Right ventricle myocardium inferior (tissue), 1 donor: ENCODE measurements around the gene PSAT1. TPM values are rescaled to one million over a fixed set of nuclear protein-coding genes. Genes with fewer than 3 reads are reported as not detected.

Experiments used
- ATAC-seq: fragments of 200-7000 bp; cut with Tn5 transposase; one replicate; pipeline ENCODE4 v1.9.1; 2020; ENCODE audit warnings: mild to moderate bottlenecking, moderate library complexity
- DNase-seq: peaks from one replicate; pipeline ENCODE4 v3.0.0; 2021; ENCODE audit errors: missing footprints
- intact Hi-C: fragments of 100-400 bp; cut with DNase I; formaldehyde crosslinking; loops from one replicate; pipeline ENCODE4 v1.11.0; 2022
- total RNA-seq: library from RNA; stranded (reverse); fragmentation: NEBNext Ultra II Directional; extraction: Animal tissue kit (Norgen Biotek cat#: 25700); gene quantifications from one replicate; pipeline ENCODE4 v1.2.1, GENCODE V29; 2021
- donor health status: DM: no; HTN: yes; CAD: no; lungs with severe emphysema.

Gene PSAT1
- total RNA-seq, 1 donor from 2014 or later = 1.4 TPM

DNA sequence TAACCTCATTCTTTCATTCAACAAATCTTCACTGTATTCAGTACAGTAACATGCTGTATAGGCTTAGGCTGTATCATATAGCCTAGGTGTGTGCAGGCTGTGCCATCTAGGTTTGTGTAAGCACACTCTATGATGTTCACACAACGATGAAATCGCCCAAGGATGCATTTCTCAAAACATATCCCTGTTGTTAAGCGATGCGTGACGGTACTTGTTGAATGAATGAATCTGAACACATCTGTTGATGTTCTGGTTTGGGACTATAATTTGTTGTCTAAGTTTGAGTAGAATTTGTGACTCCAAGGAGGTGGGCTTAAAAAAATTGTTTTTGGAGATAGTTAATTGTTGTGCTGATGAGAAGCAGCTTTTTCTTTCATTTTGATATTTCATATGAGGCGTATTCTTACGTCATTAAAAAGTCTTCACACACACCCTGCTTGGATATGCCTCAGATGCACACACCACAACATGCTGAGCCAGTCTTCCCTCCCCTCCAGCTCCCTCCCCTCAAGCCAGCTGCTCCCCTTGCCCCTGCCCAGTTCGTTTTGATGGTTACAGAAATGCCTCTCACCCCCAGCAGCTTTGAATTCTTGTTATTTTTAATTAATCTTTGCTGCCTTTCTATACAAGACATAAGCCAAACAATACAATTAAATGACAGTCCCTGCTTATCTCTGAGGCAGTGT, 5.5 kb upstream of the PSAT1 start:
- DNase-seq = no peak
- intact Hi-C loops = no loop called here
- ATAC-seq = no peak

DNA sequence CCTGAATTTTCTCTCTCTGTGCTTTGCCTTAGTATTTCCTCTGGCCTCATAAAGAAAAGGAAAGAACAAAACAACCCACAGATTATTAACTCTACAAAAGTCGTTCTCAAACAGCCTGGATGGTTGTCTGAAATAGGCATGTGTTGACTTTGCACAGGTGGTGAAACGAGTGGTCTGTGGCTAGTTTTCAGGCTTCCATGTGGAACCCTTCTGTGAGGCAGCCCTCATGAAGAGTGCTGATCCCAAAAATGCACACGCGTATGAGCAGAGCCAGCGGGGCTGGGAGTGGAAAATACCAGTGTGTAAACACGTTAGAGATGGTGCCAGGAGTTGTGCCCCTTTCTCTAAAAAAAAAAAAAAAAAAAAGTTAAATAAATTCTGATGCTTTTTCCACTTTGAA, 4.9 kb upstream of the PSAT1 start:
- intact Hi-C loops = no loop called here
- DNase-seq (no peak), ATAC-seq (no peak)

DNA sequence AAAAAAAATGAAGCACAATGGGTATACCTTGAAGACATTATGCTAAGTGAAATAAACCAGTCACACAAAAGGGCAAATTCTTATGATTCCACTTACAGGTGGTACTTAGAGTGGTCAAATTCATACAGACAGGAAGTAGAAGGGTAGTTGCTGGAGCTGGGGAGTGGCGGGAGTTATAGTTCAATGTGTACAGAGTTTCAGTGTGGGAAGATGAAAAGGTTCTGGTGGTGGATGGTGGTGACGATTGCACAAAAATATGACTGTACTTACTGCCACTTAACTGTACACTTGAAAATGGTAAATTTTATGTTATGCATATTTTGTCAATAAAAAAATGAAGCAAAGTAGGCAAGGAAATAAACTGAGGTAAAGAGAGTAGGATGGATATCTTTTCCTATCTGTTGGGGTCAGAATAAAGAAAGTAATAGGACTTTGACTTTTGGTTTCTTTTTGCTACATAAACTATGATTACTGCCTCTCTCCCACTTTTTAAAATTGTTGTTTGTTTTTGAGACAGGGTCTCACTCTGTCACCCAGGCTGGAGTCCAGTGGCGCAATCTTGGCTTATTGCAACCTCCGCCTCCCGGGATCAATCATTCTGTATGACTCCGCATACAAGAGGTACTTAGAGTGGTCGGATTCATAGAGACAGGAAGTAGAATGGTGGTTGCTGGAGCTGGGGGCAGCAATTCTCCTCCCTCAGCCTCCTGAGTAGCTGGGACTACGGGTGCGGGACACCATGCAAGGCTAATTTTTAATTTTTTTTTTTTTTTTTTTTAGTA, 4.0 kb upstream of the PSAT1 start:
- DNase-seq (no peak), ATAC-seq (no peak)
- intact Hi-C loops = no loop called here

DNA sequence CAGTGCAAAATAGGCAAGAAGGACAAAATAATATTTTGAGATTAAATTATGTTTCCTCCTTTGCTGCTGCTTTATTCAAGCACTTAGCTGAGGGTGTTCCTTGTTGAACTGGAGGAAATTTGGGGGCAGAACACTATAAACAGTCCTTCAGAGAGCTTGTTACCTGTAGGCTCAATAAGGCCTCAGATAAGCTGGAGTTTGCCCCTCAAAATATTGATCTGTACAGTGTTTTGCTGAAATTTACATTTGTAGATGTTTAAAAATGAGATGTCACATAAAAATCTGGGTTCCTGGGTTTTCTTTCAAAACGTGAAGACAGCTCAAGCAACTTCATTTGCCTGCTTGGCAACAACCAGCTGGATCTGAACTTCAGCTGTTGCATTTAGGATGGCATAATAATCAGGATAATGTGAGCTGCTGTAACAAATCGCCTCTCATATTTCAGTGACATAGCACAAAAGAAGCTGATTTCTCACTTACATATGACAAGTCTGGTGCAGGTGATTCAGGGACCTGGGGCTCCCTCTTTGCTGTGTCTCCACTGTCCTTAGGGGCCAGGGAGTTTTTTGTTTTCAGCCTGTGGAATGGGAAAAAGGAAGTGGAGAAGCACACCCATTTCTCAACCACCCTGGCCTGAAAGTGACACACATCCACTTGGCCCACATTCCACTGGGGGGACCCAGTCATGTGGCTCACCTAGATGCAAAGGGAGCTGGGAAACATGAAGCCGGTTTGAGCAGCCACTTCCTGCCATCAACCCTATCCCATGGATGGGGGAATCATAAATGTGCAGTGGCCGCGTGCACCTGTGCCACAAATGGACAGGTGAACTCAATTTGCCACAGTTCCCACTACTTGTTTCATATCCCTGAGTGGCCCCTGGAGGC, 2.4 kb upstream of the PSAT1 start:
- ATAC-seq (no peak), DNase-seq (no peak)
- intact Hi-C loops = no loop called here

DNA sequence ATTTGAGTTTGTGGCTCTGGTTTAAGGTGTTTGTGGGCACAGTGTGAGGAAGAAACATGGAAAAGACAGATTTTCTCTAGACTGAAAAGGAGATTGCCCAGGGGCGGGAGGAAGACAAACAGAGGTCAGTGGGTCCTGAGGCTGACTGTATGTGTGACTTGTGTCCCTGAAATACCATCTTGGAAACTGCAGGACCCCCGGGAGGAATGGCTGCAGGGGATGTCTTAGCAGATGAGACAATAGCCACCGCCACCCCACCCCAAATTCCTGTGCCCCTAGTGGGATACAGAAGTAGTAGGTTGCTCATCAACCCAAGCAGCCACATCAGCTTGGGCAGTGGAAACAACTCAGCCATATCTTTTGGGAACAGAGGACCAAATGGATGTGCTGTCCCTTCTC, 1.7 kb upstream of the PSAT1 start:
- no peak for DNase-seq
- intact Hi-C loops = no loop called here
- no peak for ATAC-seq

DNA sequence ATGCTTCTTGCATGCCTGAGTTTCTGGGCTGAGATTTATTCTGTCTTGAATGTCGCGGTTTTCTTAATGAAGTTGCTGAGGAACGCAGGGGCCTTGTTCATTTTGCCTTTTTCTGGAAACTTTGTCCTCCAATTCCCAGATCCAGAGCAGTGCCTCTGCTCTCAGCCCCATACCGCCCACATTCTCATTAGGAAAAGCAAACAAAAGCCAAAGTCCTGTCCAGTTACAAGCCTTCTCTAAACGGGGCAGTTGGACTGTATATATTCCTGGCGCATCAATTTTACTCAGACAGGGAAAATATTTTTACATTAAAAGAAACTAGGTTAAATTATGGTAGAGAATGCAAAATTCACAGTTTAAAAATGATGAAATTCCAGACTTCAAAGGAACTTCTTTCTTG, 1.2 kb upstream of the PSAT1 start:
- ATAC-seq (no peak), DNase-seq (no peak)
- intact Hi-C loops = no loop called here

DNA sequence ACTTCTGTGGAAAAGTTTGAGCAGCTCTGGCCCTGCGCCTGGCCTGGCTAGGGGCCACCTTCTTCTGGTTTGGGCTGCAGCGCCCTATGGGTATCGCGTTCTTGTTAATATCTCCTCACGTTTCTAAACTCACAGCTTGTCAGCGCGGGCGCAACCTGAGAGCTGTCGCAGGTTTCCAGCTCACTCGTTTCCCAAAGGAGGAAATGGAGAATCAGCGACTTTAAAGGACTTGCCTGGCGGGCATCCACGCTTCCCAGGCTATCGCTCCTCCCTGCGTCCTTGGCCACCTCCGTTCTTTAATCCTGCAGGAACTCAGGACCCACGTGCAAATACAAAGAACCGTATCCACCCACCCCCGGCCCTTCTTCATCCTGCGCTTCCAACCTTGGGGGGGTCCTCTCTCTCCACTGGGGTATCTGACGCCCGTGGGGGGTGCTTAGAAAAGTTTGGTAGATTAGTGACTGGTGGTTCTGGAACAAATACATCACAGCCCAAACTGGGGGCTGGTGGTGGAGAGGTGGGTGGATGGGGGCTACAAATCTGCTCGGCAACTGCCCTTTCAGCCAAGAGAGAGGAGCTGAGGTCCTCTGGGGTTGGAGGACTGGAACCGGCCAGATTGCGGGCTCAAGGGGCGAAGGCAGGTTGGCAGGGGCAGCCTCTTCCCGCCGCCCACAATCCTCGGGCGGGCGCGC, 578 bp upstream of the PSAT1 start:
- peak; percentile 71 for DNase-seq
- ATAC-seq = peak; percentile 37
- intact Hi-C loops = no loop called here

DNA sequence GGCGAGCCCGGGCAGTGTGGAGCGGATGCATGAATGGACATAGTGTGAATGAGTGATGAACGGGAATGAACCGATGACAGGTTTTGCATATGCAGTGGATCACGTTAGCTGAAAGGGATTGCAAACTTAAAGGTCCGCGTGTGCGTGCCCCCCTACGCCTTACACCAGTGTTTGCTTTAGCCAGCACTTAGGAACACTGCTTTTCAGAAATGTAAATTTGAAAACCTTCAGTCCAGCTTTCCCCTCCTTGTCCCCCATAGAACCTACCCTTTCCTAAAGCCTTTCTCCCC, 692 bp downstream of the PSAT1 start:
- DNase-seq = no peak
- ATAC-seq = no peak
- intact Hi-C loops = no loop called here

DNA sequence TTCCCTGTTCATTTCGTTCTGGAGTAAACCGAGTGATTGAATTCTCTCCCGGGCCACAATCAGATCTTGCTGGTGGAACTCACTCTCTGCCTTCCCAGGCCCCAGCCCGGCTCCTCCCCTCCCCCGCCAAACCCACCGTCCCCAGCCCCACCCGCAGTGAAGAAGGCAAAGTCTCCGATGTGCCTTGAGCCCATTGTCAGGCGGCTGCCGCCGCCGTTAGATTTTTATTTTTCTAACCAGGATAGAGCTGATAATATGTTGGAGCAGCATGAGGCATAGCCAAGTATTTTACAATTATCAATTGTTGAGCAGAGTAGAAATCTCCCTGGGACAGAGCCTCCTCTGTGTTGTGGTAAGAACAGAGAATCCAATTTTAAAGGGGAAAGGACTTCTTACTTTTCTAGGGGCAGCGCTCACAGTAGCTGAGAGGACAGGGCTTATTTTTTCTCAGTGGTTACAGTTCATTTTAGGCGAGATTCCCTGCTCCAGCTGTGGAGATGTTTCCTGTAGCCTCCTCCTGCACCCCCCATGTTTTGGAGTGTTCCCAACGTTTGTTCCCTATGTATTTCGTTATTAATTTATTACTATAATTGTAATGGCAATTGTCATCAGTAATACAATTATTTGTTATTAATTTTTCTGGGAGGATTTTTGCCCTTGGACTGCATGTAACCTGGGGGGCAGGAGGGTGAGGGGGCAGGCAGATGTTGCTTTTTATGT, 1.3 kb downstream of the PSAT1 start:
- no peak for ATAC-seq
- intact Hi-C loops = no loop called here
- no peak for DNase-seq

DNA sequence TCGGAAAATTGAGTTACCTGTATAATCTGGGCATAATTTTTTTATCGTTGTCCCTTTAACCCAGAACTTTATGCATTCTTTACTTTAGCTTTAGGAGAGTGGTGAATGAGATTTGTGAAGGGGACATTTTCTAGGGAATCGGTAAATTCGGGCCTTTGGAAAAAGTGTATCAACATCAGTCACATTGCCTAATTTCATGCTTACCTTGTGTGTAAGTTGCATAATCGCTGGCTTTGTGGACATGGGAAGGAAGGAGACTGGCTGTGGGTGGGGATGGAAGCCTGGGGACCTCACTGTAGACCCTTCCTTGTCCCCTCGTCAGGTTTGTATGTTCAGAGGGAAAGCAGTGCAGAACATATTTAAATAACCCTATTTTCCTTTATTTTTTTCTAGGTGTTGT, 3.3 kb downstream of the PSAT1 start:
- intact Hi-C loops = no loop called here
- DNase-seq (no peak), ATAC-seq (no peak)

DNA sequence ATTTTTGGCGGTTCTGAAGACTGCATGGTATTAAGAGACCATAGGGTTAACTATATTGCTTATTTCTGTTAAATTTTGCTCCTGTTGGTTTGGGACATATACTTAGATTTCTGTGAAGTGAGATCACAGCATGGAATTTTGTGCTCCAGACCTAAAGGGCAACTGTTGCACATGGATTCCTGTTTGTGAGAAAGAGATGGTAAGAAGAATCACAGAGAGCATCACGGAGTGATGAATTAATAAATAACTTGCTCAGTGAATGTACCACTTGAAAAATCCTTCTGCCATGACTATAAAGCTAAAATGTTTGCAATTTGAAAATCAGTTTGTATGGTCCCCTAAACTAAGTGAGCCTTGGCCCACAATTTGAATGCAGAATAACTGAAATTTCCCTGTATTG, 4.5 kb downstream of the PSAT1 start:
- intact Hi-C loops = no loop called here
- no peak for ATAC-seq
- no peak for DNase-seq

DNA sequence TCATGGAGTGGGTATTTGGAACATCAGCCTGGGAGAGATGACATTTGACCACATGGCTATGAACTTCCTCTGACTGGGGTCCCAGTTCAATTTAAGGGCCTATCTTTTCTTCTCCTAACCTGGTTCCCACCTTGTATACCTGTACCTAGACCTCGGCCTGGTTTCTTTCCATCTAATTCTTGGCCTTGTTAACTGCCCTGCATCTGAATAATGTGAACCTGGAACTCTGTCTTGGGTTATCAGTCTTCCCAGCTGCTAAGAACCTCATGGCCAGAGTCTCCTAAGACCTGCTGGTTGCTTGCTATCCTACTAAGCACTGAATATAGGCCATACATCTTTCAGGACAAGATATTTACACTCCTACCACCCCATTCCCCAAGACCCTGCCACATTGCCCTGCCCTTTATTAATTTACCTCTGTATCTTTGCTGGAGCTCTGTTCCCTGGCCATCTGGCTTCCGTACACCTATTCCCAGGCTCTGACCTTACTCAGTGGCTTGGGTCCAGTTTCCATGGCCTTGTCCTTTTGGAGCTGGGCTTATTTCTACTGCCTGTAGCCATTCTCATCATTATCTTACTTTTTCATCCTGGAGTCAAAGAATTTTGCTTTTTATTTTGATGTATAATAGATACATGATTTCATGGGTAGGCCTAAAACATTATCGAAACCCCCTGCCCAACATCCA, 6.6 kb downstream of the PSAT1 start:
- no peak for ATAC-seq
- intact Hi-C loops = no loop called here

DNA sequence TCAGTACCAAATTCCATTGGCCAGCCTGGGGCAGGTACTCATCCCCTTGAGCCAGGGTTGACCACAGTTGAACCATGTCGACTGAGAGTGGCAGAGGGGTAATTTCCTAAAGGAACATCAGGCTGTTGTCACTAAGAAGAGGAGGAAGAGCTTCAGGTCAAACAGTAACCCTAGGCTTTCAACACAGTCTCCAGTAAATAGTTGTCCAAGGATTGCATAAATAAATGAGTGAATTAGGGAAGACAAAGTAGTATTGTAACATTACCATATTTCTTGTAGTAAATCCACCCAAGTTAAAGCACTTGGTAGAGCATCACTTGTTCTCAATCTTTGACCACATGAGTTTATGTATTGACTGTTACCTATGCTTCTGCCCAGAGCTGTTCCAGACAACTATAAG, 7.4 kb downstream of the PSAT1 start:
- ATAC-seq (no peak), DNase-seq (no peak)
- intact Hi-C loops = no loop called here

More for the DNA sequence above, 6.6 kb downstream of the PSAT1 start:
- DNase-seq = no peak

DNA sequence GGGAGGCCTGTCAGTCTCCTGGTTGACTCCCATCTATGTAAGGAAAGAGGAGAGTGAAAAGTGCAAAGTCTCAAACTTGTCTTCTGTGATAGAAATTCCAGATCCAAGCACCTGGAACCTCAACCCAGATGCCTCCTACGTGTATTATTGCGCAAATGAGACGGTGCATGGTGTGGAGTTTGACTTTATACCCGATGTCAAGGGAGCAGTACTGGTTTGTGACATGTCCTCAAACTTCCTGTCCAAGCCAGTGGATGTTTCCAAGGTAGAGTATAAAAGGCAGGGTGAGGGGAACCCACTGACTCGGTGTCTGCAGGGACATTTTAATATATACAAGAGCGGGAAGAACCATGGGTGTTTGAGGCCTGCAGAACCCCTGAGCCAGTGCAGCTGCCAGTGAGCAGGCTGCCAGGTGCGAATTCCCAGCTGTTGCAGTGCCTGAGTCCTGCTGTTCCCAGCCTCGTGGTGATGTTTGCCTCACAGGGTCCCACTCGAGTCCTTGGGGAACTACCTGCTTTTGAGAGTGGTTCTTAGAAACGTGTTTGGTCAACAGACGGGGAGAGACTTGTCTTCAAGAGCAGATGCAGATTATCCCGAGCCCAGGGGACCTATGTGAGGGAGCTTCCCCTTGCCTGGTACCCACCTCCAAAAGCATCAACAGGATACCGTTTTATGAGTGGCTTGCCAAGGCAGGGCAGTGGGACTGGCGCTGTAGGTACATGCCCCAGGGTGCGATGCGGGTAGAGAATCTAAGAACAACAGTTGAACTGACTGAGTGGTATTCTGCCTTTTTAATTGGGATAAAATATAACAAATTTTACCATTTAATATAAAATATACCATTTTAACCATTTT, 9.5 kb downstream of the PSAT1 start:
- DNase-seq = no peak
- ATAC-seq = no peak
- intact Hi-C loops = no loop called here

DNA sequence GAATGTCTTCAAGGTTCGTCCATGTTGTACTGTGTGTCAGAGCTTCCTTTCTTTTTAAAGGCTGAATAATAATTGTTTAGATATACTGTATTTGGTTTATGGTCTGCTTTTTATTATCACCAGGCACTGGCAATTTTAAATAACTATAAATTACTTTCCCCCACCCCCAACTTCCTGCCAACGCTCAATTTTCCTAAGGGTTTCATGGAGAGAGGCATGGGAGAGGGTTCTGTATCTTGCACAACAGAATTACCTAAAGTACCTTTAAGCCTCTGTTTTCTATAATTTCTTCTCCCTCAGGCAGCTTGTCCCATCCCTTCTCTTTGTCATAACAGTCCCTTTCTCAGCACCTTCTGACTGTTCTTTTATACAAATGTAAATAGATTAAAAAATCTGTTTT, 10.4 kb downstream of the PSAT1 start:
- no peak for DNase-seq

DNA sequence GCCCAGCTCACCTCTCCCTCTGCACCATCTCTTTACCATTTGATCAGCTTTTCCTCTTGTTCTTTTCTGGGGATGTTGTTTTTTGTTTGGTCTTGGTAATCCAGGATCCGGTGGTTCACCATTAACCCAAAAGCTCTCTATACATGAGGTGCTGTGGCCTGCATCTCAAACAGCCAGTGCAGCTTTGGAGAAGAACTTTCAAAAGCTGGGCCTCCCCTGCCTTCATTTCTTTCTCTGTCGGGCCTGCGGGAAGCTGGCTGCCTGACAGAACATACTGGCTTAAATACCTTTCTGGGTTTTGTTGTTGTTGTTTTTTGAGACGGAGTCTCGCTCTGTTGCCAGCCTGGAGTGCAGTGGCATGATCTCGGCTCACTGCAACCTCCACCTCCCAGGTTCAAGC, 12.1 kb downstream of the PSAT1 start:
- no peak for ATAC-seq
- intact Hi-C loops = no loop called here
- no peak for DNase-seq

More for the DNA sequence above, 10.4 kb downstream of the PSAT1 start:
- intact Hi-C loops = no loop called here
- no peak for ATAC-seq

DNA sequence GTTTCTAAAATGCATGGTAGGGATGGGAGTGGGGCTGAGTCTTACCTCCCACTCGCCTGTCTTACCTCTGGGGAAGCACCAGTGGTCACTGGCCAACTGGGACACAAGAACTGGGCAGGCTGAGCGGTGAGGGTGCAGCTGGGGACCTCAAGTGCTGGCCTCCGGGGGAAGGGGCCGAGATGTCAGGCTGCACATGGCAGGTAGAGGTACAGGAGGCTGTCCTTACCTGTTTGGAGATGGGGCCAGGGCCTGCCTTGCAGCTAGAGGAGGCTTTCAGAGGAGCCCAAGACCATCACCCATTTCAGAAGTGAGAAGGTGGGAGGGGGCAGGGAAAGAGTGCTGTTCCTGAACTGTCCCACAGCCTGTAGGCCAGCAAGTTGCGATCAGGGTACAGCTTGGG, 14.2 kb downstream of the PSAT1 start:
- intact Hi-C loops = no loop called here
- DNase-seq (no peak), ATAC-seq (no peak)
